Urothelium cell line (cell line): ENCODE measurements around the gene CHRNA1.
A peak's percentile ranks its signal among the peaks of the same experiment; 100 is the strongest.

Experiments used
- DNase-seq: peaks from one replicate; pipeline ENCODE4 v3.0.0; 2011; ENCODE audit warnings: low spot score, mixed read lengths
- FAIRE-seq: peaks from 2 replicates; lab custom pipeline; 2011; peaks lifted over from hg19 to GRCh38; lab: Jason Lieb, UNC

The CHRNA1 gene

GRCh38 chr2:174784316-174784715 lies 20.0 kb upstream of the CHRNA1 start:
- DNase-seq (no peak), FAIRE-seq (no peak)

DNA sequence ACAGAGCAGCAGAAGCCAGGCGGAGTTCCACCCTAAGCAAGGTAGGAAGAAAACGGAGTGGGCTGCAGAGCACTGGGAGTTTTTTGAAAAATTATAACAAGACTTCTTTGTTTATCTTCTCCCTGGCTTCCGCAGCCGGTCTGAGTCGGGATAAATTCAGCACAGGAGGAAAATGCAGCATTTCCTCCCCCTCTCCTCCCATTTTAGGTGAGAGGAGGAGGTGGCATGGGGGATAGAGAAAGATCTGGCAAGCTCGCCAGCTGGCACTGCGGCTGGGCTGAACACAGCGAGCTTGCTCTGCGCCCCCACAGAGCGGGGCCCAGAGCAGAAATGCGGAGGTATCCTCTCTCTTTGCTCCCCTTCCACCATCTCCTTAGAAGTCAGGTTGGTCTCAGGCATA lies 17.7 kb upstream of the CHRNA1 start:
- FAIRE-seq (no peak), DNase-seq (no peak)

DNA sequence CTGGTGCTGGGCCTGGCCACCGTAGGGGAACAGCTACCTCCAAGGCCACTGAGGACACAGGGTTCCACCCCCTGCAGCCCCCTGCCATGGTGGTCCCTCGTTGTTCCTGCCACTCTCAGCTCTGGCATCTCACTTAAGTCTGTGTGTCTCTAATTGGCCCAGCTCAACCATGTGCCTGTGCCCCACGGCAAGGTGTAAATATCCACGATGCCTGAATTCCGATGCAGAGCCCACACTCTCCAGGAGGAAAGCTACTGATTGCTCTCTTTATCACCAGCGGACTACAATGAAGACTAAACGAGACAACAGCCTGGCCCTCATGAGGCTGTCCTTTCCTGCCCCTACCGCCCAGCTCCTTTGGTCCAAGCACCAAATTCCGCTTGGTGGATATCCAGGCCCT lies 17.0 kb upstream of the CHRNA1 start:
- FAIRE-seq = no peak
- DNase-seq = no peak

DNA sequence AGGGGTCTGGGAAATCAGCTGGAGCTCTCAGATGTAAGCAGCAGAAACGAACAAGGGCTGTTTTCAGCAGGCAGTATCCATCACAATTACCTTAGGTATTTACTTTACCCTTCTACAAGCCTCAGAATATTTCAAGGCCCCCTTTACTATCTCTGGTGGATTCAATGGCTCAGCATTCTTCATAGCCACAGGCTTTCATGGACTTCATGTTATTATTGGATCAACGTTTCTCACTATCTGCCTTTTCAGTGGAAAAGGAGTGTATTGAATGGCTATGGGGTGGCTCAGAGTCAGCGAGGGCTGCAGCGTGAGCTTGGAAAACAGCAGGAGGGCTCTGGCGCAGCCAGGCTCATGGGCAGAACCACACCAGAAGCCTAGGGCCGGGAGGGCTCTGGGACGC lies 16.6 kb upstream of the CHRNA1 start:
- DNase-seq (no peak), FAIRE-seq (no peak)

DNA sequence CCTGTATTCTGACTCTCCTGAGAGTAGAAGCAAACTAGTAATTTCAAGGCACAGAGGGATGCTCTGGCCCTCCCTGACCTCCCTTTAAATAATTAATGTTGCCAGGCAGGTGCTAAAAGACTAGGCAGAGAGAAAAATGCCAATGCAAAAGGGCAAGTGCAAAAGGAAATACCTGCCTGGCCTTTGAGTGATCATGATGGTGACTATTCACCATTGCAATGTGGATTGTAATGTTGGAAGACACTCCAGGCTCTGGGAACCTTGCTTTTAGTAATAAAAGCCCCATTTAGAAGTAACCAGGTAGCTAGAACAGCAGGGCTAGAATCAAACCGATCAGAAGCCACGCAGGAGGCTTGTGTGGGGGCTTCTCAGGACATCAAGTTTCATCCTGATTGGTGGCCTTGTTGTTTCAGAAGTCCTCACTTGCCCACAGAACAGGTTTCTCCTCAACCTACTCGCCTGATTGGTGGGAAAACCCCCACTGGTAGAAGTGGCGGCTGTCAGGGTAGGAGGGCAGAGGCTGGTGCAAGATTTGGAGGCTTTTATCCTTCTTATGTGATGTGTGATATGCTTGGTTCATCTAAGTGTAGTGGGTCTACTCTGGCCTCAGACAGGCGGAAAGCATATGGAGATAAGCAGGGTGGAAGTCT lies 16.0 kb upstream of the CHRNA1 start:
- peak; percentile 32 for FAIRE-seq

DNA sequence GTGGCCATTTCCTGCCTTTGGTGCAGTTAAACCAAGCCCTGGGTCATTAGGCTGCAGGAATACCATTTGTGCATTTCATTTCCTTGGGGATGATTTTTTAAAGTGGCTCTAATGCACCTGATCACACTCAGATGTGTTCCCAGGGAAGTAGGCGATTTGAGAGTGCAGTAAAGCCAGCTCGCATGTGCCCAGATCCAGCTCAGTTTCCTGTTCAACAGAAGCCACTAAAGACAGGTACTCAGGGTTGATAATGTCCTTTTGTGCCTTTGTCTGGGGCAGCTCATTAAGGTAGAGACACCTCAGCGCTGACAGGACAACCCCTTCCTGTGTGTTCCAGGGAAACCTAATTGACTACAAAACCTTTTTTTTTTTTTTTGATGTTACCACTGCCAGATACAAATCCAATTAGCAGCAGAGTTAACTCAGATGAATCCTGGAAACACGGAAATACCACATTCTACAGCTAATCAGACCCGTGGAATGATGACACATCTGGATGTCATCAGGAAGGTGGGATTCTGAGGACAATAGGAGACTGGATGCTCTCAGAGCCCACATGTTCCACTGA lies 15.2 kb upstream of the CHRNA1 start:
- FAIRE-seq = no peak
- no peak for DNase-seq

More for the DNA sequence above, 16.0 kb upstream of the CHRNA1 start:
- no peak for DNase-seq

DNA sequence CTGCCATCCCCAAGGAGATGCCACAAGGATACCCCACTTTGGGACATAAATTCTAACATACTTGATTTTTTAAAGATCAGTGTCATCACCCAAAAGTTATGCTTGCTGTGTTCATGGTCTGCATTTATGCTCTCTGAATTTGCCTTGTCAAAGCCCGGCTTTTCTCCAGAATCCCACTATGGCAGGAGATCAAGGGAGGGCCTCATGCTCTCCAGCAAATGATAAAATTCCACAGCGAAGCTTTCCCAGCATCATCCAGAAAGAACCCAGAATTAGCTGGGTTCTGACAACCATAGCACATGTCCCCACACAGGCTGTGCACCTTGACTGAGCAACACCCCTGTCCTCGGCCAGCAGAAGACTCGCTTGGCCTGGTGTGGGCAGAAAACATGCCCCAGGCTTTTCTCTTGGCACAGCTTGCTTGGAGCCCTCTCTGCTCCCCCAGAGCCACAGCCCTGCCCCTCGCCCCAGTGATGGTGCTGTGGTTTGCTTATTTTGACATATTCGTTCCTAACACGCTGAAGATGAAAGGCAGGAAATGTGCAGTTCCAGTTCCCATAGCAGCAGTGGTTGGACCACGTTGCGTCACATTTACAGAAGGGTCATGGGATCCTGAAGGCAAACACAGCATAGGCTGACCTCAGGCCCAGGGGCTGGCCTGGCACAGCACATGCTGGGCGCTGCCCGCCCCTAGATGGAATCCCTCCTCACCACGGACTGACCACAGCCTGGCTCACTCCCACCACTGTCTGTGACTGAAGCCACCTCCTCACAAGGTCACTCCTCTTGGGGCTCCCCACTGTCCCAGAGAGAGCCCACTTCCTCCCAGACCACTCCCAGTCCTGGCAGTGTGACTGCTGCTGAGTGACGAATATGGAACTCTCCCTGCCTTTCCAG lies 14.1 kb upstream of the CHRNA1 start:
- no peak for FAIRE-seq
- no peak for DNase-seq

GRCh38 chr2:174777347-174778084 lies 13.2 kb upstream of the CHRNA1 start:
- FAIRE-seq (no peak), DNase-seq (no peak)

DNA sequence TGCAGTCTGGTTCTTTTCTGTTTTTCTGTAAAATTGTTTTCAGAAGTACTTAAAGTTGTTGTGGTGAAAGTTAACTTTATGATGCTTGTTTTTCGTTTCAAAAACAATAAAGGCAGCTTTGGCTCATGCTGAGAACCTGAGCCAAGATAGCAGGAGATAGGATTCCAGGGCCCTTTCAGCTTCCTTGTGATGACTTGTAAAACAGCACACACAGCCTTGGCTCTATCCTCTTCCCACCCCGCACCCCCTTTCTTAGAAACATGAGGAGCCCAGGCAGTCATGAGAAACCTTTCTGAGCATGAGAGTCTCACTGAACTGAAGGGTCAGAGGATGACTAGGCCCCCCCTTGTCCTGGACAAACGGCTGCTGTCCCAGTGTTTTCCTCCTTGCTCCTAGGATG lies 12.4 kb upstream of the CHRNA1 start:
- no peak for FAIRE-seq
- no peak for DNase-seq

DNA sequence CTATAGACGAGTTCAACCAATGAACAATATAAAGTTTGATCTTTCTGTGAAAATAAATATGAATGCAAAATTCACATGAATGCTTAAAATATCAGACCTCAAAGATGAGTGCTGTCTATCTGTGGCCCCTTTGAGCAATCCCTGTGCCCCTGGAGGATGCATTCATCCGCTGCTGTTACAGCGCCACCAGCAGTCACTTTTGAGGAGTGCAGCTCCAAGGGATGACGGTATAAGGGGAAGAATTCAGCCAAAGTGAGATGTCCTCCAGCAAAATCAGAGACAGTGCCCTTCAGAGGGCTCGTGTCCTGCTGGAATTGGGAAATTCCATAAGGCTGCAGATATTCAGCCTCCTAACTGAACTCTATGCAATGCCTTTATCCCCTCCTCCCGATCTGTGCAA lies 12.0 kb upstream of the CHRNA1 start:
- DNase-seq = no peak
- no peak for FAIRE-seq

DNA sequence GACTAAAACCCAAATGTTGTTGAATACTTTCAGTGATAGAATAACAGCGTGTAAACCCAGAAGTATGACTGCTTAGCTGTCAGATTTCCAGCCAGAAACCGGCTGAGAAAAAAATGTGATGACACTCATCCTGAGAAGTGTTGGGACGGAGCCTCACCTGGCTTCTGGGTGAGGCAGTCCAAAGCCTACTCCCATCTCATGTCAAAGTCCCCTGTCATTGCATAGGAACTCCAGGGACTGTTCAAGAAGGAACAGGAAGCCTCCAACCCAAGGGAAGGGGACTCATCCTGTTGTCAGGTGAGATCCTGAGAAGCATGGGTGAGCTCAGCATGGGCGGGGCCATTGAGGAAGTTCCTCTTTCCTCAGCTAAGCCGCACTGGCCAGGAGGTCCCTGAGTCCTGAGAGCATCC lies 11.3 kb upstream of the CHRNA1 start:
- no peak for FAIRE-seq
- no peak for DNase-seq

DNA sequence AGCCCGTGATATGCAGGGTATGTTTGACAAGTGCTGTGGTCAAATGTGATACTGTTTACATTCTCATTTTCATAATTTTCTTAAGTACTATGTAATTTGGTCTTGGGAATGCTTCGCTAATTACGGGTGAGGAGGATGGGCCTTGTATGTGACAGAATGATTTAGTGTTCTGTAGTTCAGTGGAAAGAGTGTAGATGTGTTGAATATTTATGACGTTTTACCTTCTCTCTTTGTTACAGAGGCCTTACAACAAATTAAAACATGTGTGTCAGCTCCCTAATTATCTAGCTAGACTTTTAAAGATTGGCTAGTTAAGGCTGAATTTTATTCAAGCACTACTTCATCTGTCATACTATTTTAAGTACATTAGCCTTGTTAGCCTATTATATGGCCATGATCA lies 10.6 kb upstream of the CHRNA1 start:
- DNase-seq (no peak), FAIRE-seq (no peak)

DNA sequence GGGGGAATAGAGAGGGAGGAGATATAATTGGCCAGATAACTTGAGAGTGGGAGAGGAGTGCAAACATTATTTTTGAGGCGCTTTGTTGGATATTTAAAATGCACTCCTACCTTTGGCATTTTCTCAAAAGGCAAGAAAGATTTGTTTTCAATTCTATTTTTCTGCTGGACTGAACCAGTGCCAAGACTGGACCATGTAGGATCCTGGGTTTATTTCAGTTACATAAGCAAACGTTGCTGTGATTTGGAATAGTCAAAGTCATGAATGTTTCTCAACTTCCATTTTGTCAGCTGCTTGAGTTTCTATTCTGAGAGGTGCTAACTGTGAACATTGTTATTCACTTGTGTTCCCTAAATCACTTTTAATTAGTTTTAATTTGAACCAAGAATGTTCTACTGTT lies 8.9 kb upstream of the CHRNA1 start:
- DNase-seq (no peak), FAIRE-seq (no peak)

DNA sequence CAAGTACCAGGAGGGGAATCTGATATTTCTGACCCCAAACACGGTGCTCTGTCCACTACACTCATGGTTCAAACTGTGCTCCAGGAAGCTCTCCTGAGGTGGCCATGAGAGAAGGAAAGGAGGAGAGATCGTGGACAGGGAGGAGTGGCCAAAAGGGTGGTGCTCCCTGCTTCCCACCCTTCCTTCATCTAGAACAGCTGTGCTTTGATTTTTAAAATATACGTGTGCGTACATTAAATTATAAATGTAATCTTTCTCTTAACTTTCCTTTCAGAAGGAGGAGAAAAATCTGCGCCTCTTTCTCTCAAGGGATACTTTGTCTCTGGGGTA lies 8.2 kb upstream of the CHRNA1 start:
- FAIRE-seq = no peak
- no peak for DNase-seq

DNA sequence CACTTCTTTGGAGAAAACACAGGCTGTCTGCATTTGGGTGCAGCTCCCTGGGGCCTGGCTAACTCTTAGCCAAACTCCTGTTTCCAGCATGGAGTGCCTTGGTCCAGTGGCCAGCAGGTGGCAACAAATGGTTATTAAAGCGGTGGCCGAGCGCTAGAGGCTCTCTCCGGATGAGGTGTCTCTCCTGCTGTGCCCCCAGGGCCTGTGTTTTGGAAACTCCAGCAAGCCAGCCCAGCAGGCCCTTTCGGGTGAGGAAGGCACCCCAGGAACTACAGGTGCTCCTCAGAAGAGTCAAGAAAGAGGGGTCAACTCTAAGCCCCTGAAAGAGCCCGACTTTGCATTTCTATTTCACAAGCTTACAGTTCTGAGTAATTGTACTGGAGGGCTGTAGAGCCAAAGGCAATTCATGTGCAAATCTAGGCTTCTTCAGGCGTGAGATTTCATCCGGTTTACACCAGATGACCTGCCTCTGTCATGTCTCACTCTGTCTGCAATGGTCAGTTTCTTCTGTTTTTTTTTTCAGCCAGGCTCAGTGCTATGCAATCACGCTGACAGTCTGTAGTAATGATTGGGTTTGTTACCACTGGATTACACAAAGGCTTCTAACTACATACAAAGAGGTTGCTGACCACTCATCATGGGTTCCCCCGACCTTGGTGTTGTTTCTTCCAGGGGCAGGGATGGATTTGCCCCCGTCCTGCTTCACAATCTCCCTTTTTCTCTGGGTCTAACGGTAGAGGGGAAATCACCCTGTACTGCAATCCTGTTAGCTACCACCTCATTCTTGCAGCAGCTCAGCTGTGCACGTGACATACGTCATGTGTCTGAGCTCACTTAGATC lies 7.6 kb upstream of the CHRNA1 start:
- DNase-seq = peak; percentile 86
- FAIRE-seq = no peak

DNA sequence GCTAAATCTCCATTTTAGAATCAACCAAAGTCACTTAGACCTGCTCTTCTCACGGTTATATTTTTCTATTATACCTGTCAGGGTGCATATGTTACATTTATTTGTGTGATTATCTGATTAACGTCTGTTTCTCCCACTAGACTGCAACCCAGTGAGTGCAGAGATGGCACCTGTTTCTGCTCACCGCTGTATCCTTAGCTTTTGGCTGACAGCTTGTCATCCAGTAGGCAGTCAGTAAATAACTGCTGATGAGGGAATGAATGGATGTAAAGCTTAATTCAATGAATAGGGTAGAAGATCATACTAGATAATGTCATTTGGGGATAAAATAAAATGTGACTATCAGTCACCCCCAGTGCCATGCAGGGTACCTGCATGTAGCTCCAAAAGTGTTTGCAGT lies 6.9 kb upstream of the CHRNA1 start:
- DNase-seq (no peak), FAIRE-seq (no peak)

- no peak for FAIRE-seq
These were observed 4.3 kb upstream of the CHRNA1 start for GRCh38 chr2:174768557-174768956.

DNA sequence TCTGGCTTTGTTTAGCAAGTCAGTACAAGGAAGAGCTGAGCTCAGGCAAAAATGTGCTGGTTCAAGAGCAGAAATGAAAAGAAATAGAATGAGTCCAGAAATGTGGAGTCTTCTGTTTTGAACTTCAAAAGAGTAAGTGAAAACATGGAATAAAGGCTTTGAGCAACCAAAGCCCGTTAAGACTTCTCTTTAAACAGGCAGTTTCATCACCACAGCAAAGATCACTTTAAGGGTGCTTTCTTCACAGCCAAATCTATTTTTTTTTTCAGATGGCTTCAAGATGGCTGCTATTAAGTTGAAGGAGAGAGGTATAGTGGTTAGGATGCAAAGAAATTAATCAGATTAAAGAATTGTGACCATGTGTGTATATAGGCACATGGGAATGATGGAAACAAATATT lies 2.0 kb upstream of the CHRNA1 start:
- FAIRE-seq (no peak), DNase-seq (no peak)

More at GRCh38 chr2:174768557-174768956, 4.3 kb upstream of the CHRNA1 start:
- DNase-seq = no peak

DNA sequence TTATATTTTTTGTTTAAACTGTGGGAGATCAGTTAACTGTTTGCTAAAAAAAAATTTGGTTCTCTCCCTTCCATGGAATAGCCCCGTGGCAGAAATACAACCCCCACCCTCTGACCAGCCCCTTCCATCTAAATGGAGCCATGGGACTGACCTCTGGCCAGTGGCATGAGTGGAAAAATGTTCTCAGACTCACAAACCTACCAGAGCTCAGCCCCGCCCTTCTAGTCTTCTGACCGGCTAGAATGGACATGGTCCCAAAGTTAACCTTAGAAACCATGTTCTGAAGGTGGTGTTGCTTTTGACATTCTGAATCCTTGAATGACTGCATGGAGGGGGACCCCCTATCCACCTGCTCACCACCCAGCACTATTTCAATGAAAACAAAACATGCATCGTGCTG lies 1.3 kb upstream of the CHRNA1 start:
- no peak for FAIRE-seq
- no peak for DNase-seq

GRCh38 chr2:174763780-174764179 lies 492 bp downstream of the CHRNA1 start:
- no peak for FAIRE-seq
- DNase-seq = no peak

DNA sequence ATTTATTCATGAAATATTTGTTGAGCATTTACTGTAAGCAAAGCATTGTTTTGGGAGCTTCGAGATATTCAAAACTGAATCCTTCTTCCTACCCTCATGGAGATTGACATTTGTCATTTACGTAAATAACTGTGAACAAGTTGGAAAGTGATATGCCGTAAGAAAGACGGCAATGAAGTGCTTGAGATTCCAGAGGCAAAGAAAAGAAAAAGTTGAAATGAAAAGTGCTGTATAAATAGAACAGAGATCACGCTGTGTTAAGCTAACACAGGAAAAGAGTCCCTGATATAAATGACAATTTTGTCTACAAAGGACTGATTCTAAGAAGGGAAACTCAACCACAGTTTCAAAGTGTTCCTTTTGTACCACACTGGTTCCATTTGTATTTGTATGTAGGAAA lies 1.8 kb downstream of the CHRNA1 start:
- no peak for DNase-seq
- no peak for FAIRE-seq
